ENCODE measurements around the gene TPRN. TPM values are rescaled to one million over a fixed set of nuclear protein-coding genes. Genes with fewer than 3 reads are reported as not detected.

The TPRN gene
- total RNA-seq, result 10 to 100 TPM in 1 of 2 donors, 1 to 10 TPM in 1; 7.7 to 12.7 TPM

GRCh38 chr9:137200311-137201204, at the start of gene TPRN:
Gene TPRN, minus strand, starts transcription at chr9:137200741. Its CDS starts 30 bp downstream, at chr9:137200711.

GRCh38 chr9:137240841-137241489, 40.4 kb upstream of the TPRN start, which contains the start of gene TUBB4B:
Gene TUBB4B, plus strand, starts transcription at chr9:137241287. Its CDS starts 74 bp downstream, at chr9:137241361.

GRCh38 chr9:137230705-137231371, 30.3 kb upstream of the TPRN start, which contains the start of gene SLC34A3:
Gene SLC34A3, plus strand, starts transcription at chr9:137230901. Its CDS starts 802 bp downstream, at chr9:137231703.

GRCh38 chr9:137227054-137227852, 26.7 kb upstream of the TPRN start, which contains the start of gene RNF224:
Gene RNF224, plus strand, starts transcription at chr9:137227502. Its CDS starts 834 bp downstream, at chr9:137228336.

GRCh38 chr9:137224830-137225694, 24.5 kb upstream of the TPRN start, which contains the start of gene CYSRT1:
Gene CYSRT1, plus strand, starts transcription at chr9:137225174. Its CDS starts 448 bp downstream, at chr9:137225622.

GRCh38 chr9:137222190-137223077, 21.9 kb upstream of the TPRN start, which contains the start of gene RNF208:
Gene RNF208, minus strand, starts transcription at chr9:137222240. Its CDS starts 1,028 bp downstream, at chr9:137221212.

GRCh38 chr9:137205126-137206069, 4.9 kb upstream of the TPRN start, which contains the start of the genes NDOR1 and TMEM203:
Gene NDOR1, plus strand, starts transcription at chr9:137205700. Its CDS starts 78 bp downstream, at chr9:137205778.
Gene TMEM203, minus strand, starts transcription at chr9:137205648. Its CDS starts 234 bp downstream, at chr9:137205414.

GRCh38 chr9:137188490-137189296, 11.8 kb downstream of the TPRN start, which contains the start of the genes ANAPC2 and SSNA1:
Gene ANAPC2, minus strand, starts transcription at chr9:137188560. Its CDS starts 28 bp downstream, at chr9:137188532.
Gene SSNA1, plus strand, starts transcription at chr9:137188676. Its CDS starts 51 bp downstream, at chr9:137188727.

GRCh38 chr9:137169896-137170358, 30.6 kb downstream of the TPRN start, which contains the start of gene LRRC26:
Gene LRRC26, minus strand, starts transcription at chr9:137170051. Its CDS starts 108 bp downstream, at chr9:137169943.

Small RNA genes within 50 kb of the gene (small RNA-seq; reads per million reads assigned to genes)
- gene MIR3621, result 0 reads per million in 2 donors

Other genes with a start within 250 kb of the TPRN start
- not detected for gene LCN12, start 248.5 kb downstream of the TPRN start, total RNA-seq
- gene PTGDS, start 223.2 kb downstream of the TPRN start, total RNA-seq, result not detected
- gene LCNL1, start 217.7 kb downstream of the TPRN start, total RNA-seq, result not detected
- 10 to 100 TPM; 15.1 to 20.6 TPM for gene PAXX, start 208.3 kb downstream of the TPRN start, total RNA-seq
- not detected for gene CLIC3, start 204.2 kb downstream of the TPRN start, total RNA-seq
- gene ABCA2, start 172.5 kb downstream of the TPRN start, total RNA-seq, result 10 to 100 TPM in 1 of 2 donors, 1 to 10 TPM in 1; 6.0 to 15.5 TPM
- gene FUT7, start 168.7 kb downstream of the TPRN start, total RNA-seq, result not detected
- 1 to 10 TPM; 4.8 to 5.7 TPM for gene NPDC1, start 154.6 kb downstream of the TPRN start, total RNA-seq
- not detected for gene ENTPD2, start 146.7 kb downstream of the TPRN start, total RNA-seq
- 10 to 100 TPM in 1 of 2 donors, 1 to 10 TPM in 1; 5.5 to 12.0 TPM for gene SAPCD2, start 130.2 kb downstream of the TPRN start, total RNA-seq
- gene UAP1L1, start 123.2 kb downstream of the TPRN start, total RNA-seq, result 10 to 100 TPM; 27.0 to 34.4 TPM
- gene MAN1B1, start 113.8 kb downstream of the TPRN start, total RNA-seq, result 10 to 100 TPM; 44.3 to 55.7 TPM
- 100 to 1,000 TPM in 1 of 2 donors, 10 to 100 TPM in 1; 90.9 to 110 TPM for gene DPP7, start 86.0 kb downstream of the TPRN start, total RNA-seq
- not detected for gene GRIN1, start 61.6 kb downstream of the TPRN start, total RNA-seq
- not detected for gene LRRC26, start 30.7 kb downstream of the TPRN start, total RNA-seq
- gene TMEM210, start 28.7 kb downstream of the TPRN start, total RNA-seq, result not detected
- 10 to 100 TPM; 20.6 to 25.6 TPM for gene ANAPC2, start 12.2 kb downstream of the TPRN start, total RNA-seq
- 100 to 1,000 TPM in 1 of 2 donors, 10 to 100 TPM in 1; 70.2 to 109 TPM for gene SSNA1, start 12.1 kb downstream of the TPRN start, total RNA-seq
- gene TMEM203, start 4.9 kb upstream of the TPRN start, total RNA-seq, result 10 to 100 TPM; 34.1 to 43.6 TPM
- 10 to 100 TPM; 12.4 to 16.0 TPM for gene NDOR1, start 5.0 kb upstream of the TPRN start, total RNA-seq
- gene RNF208, start 21.5 kb upstream of the TPRN start, total RNA-seq, result not detected
- under 1 TPM; 0.67 to 0.69 TPM for gene CYSRT1, start 24.4 kb upstream of the TPRN start, total RNA-seq
- gene RNF224, start 26.8 kb upstream of the TPRN start, total RNA-seq, result under 1 TPM in 1 of 2 donors, not detected in 1; under 0.01 TPM
- gene SLC34A3, start 30.2 kb upstream of the TPRN start, total RNA-seq, result not detected
- 100 to 1,000 TPM; 123 to 528 TPM for gene TUBB4B, start 40.5 kb upstream of the TPRN start, total RNA-seq
- gene STPG3, start 50.5 kb upstream of the TPRN start, total RNA-seq, result not detected
- 10 to 100 TPM; 42.3 to 56.9 TPM for gene NELFB, start 54.6 kb upstream of the TPRN start, total RNA-seq
- 10 to 100 TPM in 1 of 2 donors, 1 to 10 TPM in 1; 1.7 to 11.3 TPM for gene TOR4A, start 77.0 kb upstream of the TPRN start, total RNA-seq
- under 1 TPM in 1 of 2 donors, not detected in 1; under 0.01 TPM for gene NRARP, start 101.5 kb upstream of the TPRN start, total RNA-seq
- 1 to 10 TPM; 2.0 to 5.5 TPM for gene EXD3, start 222.4 kb upstream of the TPRN start, total RNA-seq
- gene NOXA1, start 222.7 kb upstream of the TPRN start, total RNA-seq, result under 1 TPM; under 0.01 to 0.69 TPM
- gene ENTPD8, start 240.6 kb upstream of the TPRN start, total RNA-seq, result not detected

Measured in melanocyte of skin (primary cell).